Measurements from ENCODE around the gene CHID1. TPM values are rescaled to one million over a fixed set of nuclear protein-coding genes. Genes with fewer than 3 reads are reported as not detected.

CHID1 gene
- total RNA-seq, 1 donor from 2014 or later, result 51.8 TPM

DNA sequence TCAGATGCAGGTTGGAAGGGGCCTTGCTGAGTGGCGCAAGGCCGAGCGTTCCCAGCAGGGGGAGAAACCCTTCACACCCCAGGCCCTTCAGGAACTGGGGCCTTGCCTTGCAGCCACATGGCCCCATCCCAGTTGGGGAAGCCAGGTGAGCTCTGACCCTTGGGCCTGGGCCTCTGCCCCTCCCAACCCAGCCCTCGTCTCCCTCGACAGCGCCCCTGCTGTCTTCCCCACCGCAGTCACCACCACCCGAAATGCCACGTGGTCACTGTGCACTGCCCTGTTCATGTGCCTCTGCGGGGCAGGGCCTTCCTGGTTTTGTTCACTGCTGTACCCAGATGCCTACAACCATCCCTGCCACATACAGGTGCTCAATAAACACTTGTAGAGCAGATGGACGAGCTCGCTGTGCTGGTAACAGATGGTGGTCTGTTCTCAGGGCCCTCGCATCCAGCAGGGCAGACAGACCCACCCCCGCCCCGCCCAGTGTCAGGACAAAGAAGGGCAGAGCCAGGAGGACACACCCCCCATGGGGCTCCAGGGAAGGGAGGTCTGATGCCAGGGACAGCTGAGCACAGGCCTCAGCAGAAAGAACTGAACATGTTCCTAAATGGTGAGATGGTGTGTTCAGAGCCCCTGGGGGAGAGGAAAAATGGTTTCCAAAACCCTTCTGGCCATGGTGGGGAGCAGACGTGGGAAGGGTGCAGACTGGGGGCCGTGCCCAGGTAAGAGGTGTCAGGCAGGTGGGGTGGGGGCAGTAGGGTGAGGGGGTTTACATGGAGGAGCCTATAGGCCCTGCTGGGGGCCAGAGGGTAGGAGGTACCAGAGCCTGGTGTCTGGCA lies 72.0 kb downstream of the CHID1 start:
- intact Hi-C loops (cut with micrococcal nuclease), result no loop called here

DNA sequence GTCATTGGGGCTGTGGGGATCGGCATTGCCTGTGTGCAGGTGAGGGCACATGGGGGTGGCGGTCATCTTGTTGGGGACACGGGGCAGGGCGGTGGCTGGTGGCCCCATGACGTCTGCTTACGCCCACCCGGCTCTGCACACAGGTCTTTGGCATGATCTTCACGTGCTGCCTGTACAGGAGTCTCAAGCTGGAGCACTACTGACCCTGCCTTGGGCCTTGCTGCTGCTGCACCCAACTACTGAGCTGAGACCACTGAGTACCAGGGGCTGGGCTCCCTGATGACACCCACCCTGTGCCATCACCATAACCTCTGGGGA lies 72.7 kb downstream of the CHID1 start:
- intact Hi-C loops (cut with micrococcal nuclease), result no loop called here

DNA sequence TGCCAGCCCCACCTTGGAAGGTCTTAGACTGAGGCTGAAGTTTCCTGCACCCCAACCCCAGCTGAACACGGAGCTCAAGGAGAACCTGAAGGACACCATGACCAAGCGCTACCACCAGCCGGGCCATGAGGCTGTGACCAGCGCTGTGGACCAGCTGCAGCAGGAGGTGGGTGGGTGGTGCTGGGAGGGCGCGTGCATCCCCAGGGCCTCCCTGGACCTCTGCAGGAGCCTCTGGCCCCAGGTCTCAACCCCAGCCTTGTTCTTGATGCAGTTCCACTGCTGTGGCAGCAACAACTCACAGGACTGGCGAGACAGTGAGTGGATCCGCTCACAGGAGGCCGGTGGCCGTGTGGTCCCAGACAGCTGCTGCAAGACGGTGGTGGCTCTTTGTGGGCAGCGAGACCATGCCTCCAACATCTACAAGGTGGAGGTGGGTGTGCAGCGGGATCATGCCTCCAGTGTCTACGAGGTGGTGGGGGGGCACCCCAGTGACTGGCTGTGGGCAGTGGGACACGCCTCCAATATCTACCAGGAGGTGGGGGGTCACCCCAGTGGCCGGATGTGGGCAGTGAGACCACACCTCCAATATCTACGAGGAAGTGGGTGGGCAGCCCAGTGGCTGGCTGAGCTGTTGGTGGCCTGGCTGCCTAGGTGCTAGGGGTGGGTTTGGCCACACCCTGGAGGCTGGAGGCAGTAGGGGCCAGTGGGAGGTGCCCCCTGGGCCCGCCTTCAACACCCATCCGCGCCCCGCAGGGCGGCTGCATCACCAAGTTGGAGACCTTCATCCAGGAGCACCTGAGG lies 73.2 kb downstream of the CHID1 start:
- intact Hi-C loops (cut with micrococcal nuclease), result no loop called here

DNA sequence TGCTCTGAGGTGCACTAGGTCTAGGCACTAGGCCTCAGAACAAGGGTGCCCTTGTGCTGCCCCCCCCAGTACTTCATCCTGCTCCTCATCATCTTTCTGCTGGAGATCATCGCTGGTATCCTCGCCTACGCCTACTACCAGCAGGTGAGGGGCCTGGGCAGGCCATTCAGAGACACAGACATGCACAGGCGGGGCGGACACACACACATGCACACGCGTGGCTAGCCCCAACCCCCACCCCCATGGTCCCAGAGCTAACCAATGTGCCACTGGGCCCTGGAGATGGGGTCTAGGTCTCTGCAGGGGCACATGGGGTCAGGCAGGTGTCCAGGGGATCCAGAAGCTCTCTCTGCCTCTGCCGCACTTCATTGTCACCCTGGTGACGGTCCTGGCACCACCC lies 73.9 kb downstream of the CHID1 start:
- intact Hi-C loops (cut with micrococcal nuclease), result no loop called here

DNA sequence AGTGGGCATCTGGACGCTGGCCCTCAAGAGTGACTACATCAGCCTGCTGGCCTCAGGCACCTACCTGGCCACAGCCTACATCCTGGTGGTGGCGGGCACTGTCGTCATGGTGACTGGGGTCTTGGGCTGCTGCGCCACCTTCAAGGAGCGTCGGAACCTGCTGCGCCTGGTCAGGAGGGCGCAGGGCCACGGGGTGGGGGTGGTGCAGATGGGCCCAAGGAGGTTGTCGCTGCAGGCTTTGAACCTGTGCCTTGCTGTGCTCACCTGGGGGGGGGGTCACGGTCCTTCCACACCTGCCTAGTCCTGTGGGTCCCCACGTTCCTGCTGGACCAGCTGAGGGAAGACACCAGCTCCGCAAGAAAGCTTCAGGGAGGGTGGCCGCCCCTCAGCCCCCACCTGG lies 74.3 kb downstream of the CHID1 start:
- intact Hi-C loops (cut with micrococcal nuclease), result no loop called here

DNA sequence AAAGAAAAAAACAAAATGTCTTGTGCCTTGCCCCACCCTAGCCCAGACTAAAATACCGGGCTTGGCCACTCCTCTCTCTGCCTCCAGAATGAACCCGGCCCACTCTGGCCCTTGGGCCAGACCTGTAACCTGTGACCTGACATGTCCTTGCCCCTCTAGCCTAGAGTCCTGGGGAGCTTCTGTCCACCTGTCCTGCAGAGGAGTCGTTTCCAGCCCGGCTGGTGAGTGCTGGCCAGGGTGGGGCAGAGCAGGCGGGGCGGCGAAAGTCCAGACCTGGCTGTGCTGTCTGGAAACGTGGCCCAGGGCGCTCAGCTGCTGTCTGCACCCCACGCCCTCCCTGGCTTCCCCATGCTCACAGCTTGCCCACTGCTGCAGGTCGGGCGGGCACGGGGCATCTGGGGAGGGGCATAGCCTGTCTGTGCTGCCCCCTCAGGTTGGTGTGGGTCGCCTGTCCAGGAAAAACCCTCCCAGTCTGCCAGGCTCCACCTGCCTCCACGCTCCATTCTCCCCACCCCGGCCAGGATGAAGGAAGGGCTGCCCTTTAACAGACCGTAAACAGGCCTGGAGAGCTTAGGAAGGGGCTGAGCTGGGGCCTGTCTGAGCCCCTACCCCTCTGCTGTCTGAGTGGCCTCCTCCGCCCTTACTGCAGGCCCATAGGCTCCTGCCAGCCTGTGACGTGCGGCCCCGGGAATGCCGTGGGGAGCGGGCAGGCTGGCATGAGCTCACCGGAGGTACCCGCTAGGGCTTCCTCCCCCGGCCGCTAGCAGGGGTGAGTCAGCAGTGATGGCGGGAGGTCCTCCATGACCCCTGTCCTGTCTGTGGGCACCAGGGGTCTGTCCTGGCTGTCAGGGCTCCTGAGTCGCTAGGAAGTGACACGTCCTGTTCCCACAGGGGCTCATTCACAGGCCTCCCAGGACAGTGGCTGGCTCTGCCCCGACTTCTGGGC lies 76.0 kb downstream of the CHID1 start:
- intact Hi-C loops (cut with micrococcal nuclease), result no loop called here

DNA sequence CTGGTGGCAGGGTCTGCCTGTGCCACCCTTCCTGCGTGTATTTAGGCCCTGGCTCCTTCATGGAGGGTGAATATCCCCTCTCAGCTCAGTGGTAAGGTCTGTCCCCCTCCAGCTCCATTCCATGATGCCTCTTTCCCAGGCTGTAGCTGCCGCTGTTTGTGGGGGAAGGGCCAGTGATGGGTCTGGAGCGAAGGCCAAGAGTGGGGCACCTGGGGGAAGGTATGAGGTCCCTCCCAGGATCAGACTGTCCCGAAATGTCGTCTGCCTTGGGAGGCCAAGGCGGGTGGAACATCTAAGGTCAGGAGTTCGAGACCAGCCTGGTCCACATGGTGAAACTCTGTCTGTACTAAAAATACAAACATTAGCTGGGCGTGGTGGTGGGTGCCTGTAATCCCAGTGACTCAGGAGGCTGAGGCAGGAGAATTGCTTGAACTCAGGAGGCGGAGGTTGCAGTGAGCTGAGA lies 76.7 kb downstream of the CHID1 start:
- intact Hi-C loops (cut with micrococcal nuclease), result no loop called here

DNA sequence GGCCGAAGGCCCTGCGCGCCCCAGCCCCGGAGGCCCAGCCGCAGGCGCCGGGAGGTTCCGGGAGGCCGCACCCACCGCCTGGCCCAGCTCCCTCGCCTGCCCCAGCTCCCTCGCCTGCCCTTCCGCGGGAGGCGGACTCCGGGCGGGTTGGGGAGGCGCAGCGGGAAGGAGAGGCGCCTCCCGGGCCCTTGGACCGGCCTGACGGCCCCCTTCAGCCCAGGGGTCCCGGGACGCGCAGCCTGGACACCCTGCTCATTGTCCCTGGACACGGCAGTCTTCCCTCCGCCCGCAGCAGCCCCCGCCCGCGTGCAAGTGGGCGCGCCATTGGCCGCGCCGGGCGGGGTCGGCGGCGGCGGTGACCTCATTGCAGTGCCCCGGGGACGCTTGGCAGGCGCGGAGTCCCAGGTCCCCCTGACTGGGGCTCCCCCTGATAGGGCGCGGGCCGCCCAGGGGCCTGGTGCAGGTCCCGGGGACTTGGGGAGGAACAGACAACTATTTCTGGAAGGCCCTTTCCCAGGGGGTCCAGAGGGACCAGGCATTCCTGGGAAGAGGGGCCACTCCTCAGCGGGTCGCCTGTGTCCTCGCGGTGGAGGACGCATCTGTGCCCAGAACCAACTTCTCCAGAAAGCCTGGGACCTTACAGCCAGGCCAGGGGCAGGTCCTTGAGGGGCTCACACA lies 77.4 kb downstream of the CHID1 start:
- intact Hi-C loops (cut with micrococcal nuclease), result no loop called here

DNA sequence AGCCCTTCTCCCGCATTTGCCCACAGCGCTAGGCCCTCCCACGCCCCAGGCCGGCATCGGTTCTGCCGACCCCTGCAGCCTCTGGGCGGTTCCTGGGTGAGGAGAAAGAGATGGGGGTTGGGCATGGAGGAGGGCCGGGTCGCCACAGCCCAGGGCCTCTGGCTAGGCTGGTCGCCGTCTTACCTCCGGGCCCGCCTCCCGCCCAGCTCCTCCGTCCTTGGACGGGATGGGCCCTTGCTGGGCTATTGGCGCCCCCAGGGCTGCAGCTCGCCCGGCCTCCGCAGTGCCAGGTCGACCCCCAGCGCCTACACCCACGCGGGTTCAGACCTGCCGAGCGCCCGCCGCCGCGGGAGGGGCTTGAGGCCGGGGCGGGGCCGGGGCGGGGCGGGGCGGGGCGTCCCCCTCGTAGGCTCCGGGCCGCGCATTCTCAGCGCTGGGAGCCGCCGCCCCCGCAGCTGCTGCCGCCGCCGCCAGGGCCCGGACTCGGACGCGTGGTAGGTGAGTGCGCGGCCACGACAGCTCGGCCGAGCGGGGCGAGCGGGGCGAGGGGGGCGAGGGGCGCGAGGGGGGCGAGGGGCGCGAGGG lies 78.0 kb downstream of the CHID1 start, which contains the start of gene CD151:
Gene CD151, plus strand, starts transcription at position 424 of the 585 bp plus-strand sequence. CDS start 3,118 bp downstream, outside the sequence.
- intact Hi-C loops (cut with micrococcal nuclease), result no loop called here

DNA sequence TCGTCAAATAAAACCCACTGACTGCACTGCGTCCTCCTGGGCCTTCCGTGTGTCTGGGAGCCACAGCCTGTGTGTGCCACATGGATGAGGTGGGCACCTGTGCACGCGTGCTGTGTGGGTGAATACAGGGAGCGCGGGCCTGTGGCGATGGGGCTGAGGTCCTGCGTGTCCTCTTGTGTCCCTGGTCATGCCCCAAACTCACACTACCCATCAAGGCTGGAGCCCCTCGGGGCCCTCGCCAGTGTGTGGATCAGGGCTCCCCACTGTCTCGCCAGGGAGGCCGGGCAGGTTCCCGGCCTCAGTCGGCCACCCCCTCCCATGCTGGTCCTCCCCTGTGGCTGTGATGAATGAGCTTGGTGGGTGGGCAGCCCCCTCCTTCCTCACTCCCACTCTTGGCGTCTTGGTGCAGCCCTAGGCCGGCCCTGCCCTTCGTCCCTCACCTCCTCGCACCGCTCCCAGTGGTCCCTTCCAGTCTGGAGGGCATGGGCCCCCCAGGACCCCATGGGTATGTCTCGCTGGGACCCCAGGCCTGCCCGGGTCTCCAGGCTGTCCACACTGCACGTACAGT lies 78.6 kb downstream of the CHID1 start:
- intact Hi-C loops (cut with micrococcal nuclease), result no loop called here

DNA sequence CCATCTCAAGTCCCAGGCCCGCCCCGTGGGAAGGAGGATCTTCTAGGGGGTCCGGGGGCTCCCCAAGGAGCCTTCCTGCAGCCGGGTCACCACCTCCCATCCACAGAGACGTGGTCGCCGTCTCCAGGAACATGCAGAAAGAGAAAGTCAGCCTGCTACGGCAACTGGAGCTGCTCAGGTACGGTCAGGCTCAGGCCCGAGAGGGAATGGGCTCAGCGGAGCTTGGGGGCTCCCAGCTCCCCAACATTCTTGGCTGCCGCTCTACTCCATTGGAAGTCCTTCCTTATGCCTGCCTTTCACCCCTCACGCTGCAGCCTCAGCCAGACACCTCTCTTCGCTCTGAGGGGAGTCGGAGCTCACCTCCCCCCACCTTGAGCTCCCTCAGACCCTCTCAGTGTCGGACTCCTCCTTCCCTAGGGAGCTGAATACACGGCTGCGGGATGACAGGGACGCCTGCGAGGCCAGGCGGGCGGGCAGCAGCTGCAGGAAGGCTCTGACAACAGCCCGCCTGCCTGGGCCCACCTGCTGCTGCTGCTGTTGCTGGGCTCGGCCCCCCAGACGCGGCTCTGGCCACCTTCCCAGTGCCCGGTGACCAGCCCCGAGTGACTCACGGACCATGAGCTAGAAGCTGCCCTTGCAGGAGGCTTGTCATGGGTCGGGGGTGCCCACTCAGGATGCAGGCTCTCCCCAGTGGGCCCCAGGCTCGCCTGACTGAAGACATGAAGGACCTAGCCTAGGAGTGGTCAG lies 79.3 kb downstream of the CHID1 start:
- intact Hi-C loops (cut with micrococcal nuclease), result no loop called here

DNA sequence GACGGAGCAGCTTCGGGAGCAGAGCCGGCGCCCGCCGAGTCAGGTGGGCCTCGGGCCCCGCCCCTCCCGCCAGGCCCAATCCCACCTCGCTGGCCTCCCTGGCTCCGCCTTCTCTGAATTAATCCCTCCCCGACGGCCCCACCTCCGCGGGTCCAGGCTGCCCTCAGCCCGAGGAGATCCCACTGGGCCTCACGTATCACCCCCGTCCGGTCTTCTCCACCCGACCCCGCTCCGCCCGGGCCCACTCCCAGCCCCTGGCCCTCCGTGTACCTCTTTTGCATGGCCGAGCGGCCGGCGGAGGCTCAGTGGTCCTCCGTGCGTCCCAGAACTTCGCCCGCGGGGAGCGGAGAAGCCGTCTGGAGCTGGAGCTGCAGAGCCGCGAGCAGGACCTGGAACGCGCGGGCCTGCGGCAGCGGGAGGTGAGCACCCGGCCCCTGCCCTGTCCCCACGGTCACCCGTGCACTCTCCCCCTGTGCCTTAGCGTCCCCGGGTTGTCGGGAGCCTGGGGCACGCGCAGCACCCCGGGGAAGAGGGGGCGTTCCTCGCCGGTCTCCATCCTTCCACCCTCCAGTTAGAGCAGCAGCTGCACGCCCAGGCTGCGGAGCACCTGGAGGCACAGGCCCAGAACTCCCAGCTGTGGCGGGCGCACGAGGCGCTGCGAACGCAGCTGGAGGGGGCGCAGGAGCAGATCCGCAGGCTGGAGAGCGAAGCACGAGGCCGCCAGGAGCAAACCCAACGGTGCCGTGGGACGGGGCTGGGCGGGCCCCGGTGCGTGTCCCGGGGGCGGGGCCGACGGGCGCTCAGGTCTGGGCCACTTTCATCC lies 80.1 kb downstream of the CHID1 start:
- intact Hi-C loops (cut with micrococcal nuclease), result loop anchor here (1.0 kb wide), 1 partner anchor 11 kb away; no protein-coding TSS in a partner anchor

DNA sequence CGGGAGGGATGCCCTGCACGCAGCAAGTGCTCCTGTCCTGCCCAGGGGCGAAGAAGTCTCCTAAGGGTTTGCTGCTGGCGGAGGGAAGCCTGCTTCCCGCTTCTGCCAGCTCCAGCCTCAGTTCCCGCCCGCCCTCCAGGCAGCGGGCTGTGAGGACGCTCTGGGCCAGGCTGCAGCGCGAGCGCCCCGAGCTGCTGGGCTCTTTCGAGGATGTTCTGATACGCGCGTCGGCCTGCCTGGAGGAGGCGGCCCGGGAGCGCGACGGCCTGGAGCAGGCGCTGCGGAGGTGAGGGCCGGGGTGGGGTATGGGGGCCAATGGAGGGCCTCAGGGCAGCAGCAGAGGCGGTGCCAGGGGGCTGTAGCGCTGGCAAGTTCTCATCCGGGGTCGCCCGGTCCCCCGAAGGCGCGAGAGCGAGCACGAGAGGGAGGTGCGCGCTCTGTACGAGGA lies 80.7 kb downstream of the CHID1 start:
- intact Hi-C loops (cut with micrococcal nuclease), result loop anchor here (1.0 kb wide), 1 partner anchor 11 kb away; no protein-coding TSS in a partner anchor

DNA sequence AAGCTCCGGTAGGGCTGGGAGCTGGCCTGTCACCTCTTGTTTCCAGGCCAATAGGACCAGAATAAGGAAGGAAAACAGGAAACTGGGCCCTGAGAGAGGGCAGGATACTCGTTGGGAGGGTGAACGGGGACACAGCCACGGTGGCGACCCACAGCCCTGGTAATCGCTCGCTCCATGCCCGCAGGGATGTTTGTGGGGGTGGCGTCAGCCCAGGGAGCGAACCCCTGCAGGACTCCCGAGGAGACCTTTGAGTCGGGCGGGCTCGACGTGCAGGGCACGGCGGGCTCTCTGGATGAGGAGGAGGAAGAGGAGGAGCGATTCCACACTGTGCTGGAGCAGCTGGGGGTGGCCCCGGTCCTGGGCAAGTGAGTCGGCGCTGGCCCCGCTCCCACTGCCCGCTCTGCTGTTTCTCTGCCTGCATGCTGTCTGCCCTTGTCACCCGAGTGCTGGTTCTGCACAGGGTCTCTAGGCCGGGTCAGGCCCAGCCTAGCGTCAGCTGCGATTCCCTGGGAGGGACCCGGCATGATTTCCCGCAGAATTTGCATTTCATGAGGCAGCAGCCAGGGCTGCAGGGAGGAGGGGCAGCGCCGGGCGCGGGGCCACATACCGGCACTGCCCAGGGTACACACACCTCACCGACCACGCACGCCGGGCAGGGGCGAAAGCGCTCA lies 81.3 kb downstream of the CHID1 start:
- intact Hi-C loops (cut with micrococcal nuclease), result no loop called here

DNA sequence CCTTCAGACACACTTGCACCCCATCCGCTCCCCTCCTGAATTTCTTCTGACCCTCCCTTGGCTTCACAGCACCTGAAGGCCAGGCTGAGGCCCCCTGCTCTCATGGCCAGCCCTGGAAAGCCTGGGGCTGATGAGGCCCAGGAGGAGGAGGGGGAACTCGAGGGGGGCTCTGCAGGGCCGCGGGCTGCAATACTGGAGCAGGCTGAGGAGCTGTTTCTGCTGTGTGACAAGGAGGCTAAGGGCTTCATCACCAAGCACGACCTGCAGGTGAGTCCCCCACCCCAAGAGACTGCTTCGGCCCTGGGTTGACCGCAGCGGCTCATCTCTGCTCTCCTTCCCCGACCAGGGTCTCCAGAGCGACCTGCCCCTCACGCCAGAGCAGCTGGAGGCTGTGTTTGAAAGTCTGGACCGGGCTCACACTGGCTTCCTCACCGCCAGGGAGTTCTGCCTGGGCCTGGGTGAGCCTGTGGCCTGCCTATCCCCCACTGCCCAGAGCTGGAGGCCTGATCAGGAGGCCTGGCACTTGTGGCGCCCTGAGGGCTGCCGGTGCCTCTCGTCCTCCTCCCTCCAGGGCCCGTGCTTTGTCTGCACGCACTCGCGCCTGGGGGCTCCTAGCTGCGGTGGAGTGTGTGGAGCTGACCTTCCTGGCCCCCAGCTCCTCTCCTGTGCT lies 82.0 kb downstream of the CHID1 start:
- intact Hi-C loops (cut with micrococcal nuclease), result no loop called here

DNA sequence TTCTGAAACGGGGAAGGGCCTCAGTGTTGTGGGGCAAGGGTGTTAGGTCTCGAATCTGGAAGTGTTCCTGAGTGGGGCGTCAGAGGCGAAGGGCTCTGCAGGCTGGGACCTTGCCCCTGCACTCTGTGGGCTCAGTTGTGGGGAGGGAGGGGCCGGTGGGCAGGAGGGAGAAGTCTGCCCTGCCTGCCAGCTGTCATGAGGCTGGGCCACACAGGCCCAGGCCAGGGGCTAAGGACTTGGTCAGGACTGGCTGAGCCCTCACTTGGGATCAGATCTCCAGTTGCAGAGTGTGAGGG lies 82.8 kb downstream of the CHID1 start, which contains the start of gene CRACR2B:
Gene CRACR2B, plus strand, starts transcription at position 23 of the 296 bp plus-strand sequence. CDS start 689 bp downstream, outside the sequence.
- intact Hi-C loops (cut with micrococcal nuclease), result no loop called here
